ENCODE measurements around the gene PLCD4.

PLCD4 gene

DNA sequence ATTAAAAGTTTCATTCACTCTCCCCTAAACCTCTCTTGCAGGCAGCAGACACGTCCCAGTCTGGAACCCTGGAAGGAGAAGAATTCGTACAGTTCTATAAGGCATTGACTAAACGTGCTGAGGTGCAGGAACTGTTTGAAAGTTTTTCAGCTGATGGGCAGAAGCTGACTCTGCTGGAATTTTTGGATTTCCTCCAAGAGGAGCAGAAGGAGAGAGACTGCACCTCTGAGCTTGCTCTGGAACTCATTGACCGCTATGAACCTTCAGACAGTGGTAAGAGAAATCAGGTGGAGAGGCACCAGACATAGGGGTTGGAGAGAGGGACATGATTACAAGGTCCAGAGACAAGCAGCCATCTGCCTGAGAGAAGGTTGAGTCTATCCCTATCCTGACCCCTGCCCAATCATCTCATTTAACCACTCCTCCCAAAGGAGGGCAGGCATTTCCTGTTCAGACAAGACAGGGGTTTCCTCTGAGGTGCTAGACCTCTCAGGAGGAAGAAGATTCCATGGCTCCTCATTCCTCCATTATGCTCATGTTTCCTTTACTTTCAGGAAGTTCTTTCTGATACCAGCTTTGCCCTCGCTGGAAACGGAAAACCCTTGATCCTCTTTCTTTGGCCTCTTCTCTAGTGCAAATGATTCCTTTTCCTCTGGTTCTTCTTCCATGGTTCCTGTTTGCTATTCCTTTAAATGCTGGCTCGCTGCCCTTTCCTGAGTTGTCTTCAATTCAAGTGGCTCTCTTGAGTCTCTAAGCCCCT lies 15.1 kb downstream of the PLCD4 start:
- DNase-seq, result no peak

GRCh38 chr2:218623366-218623705 lies 15.6 kb downstream of the PLCD4 start:
- DNase-seq, result no peak

DNA sequence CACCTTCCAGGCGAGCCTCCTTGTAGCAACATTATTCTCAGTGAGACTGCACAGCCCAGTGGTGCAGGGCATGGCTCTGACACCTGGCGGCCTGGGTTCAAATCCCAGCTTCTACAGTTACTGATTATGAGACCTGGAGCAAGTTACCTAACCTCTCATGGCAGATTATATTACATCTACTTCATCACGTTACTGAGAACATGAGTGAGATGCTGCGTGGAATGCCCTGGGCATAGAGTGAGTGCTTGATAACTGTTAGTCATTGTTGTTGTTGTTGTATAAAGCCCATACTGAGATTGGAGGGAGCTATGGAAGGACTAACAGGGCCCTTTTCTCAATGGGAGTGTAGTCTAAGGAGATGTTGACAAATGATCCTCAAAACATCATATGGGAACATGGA lies 18.7 kb downstream of the PLCD4 start:
- DNase-seq, result no peak

GRCh38 chr2:218627939-218628338 lies 20.2 kb downstream of the PLCD4 start:
- no peak for DNase-seq

DNA sequence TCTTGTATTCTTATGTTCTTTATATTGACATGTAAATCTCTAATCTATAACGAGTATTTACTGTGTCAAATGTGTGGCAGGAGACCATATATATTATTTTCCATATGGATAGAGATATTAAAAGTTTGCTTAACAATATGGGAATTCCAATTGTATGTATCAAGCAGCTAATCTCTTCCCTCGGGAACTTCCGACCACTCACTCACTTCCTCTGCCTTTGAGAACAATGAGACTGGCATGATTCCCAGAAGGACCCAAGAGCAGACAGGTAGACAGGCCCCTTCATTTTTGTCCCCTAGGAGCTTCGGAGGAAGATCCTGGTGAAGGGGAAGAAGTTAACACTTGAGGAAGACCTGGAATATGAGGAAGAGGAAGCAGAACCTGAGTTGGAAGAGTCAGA lies 24.1 kb downstream of the PLCD4 start:
- no peak for DNase-seq

- no peak for DNase-seq
Measured at GRCh38 chr2:218635719-218636118, 28.0 kb downstream of the PLCD4 start.

GRCh38 chr2:218638372-218638771 lies 30.7 kb downstream of the PLCD4 start:
- no peak for DNase-seq

DNA sequence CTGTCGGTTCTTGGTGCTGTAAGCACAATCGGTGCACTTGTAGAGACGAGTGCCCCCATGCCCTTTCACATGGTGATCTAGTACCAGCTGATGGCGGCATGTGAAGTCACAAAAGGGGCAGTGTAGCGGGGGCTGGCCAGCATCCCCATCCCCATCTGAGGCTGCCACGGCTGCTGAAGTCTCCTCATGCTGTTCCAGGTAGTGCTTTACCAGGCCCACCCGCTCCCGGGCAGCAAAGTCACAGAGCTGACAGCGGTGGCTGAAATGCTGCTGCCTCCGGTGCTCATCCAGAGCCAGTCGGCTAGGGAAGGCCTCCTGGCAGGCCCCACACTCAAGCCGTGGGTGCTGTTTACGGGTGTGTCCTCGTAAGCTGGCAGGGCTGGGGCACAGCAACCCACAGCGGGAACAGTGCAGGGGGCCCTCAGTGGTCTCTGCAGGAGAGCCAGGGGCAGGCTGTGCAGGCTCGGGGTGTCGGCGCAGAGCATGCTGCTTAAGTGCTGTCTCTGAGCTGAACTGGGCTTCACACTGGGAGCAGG lies 34.5 kb downstream of the PLCD4 start:
- no peak for DNase-seq

- DNase-seq, result no peak
Measured at GRCh38 chr2:218642786-218643185, 35.1 kb downstream of the PLCD4 start.

DNA sequence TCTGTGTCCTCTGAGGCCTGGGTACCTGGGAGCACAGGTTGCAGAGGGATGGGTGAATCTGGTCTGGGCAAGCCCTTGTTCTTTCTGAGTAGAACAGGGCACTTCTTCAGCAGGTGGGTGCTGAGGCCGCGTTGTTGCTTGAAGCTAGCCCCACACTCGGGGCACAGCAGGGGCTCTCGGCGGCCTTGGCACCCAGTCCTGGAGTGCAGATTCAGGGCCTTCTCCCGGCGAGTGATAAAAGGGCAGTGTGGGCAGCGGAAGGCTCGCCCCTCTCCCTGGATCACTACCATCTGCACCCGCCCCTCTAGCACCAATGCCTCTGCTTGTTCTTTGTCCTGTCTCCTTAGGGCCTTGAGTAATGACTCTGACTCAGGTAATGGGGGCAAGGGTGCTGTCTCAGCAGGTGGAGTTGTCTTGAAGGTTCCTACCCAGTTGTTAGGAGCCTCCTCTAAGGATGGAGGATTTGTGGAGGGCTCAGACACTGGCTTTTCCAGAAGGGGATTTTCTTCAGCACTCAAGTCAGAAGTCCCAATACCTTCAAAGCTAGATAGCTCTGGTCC lies 36.1 kb downstream of the PLCD4 start:
- DNase-seq, result no peak

DNA sequence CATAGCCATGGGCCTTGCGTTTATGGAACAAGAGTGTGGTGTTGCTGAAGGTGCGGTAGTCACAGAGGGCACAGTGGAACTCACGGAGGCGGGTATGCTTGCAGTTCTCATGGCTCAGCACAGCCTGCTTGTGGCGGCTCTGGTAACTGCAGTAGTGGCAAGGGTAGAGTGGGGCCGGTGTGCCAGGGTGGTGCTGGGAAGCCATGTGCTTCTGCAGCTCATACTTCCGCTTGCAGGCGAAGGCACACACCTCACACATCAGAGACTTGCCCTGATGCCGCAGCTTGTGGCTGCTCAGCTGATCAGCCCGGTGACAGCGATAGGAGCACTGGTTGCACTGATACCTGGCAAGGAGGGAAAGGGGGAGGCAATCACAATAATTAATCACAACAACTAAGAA lies 37.0 kb downstream of the PLCD4 start:
- no peak for DNase-seq

GRCh38 chr2:218645126-218645525 lies 37.4 kb downstream of the PLCD4 start:
- DNase-seq, result no peak

GRCh38 chr2:218648088-218648786 lies 40.5 kb downstream of the PLCD4 start:
- no peak for DNase-seq

- DNase-seq, result no peak
Measured at GRCh38 chr2:218648787-218649100, 41.0 kb downstream of the PLCD4 start.

DNA sequence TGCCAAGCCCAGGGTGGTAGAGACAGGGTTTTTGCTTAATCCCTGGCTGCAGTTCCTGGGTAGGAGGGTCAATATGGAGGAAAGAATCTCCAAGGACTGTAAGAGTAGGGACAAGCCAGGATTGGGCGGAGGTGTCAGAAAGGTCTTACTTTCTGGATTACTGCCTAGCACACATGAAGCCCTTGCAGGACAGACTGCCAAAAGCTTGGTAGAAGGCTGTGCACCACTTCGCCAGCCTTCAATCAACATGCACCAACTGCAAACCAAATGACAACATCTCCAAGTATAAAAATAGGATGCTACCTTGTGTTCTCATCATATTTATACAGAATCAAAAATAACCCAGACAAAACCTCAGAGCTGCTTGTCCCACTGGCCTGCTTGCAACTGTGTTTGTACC lies 48.1 kb downstream of the PLCD4 start:
- DNase-seq, result no peak

GRCh38 chr2:218658671-218659257 lies 51.1 kb downstream of the PLCD4 start:
- no peak for DNase-seq

GRCh38 chr2:218659258-218659987 lies 51.7 kb downstream of the PLCD4 start, which contains the start of the genes BCS1L and ZNF142:
Gene BCS1L, plus strand, starts transcription at chr2:218659683. Its CDS starts 1,305 bp downstream, at chr2:218660988.
Gene ZNF142, minus strand, starts transcription at chr2:218659623. Its CDS starts 3,194 bp downstream, at chr2:218656429.
- peak; percentile 42 for DNase-seq

DNA sequence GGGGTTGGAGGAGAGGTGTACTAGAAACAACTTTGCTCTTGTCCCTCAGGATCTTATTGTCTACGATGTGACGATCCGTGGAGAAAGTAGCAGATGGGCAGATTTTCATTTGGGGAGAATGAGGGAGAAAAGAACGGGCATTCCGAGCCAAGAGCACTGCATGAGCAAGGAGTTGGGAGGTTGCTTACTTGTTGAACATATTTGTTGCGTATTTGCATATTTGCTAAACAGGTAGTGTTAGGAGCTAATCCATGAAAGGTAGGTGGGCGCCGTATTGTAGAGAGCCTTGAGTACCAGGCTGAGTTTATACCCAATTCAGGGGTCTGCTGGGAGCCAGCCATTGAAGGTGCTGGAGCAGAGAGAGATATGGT lies 52.3 kb downstream of the PLCD4 start:
- DNase-seq, result no peak

GRCh38 chr2:218662377-218662776 lies 54.7 kb downstream of the PLCD4 start:
- no peak for DNase-seq

DNA sequence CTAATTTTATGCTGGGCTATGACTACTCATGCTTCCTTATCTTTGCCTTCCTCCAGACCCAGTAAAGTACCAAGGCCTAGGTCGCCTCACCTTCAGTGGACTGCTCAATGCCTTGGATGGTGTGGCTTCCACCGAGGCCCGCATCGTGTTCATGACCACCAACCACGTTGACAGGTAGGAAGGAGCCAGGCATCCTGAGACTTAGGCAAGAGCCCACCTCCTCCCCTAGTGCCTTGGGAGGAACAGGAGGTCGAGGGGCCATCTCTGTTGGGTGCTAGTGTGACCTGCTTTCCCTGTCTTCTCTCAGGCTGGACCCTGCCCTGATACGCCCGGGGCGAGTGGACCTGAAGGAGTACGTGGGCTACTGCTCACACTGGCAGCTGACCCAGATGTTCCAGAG lies 55.1 kb downstream of the PLCD4 start:
- DNase-seq, result no peak

GRCh38 chr2:218663901-218664300 lies 56.2 kb downstream of the PLCD4 start:
- DNase-seq, result no peak

DNA sequence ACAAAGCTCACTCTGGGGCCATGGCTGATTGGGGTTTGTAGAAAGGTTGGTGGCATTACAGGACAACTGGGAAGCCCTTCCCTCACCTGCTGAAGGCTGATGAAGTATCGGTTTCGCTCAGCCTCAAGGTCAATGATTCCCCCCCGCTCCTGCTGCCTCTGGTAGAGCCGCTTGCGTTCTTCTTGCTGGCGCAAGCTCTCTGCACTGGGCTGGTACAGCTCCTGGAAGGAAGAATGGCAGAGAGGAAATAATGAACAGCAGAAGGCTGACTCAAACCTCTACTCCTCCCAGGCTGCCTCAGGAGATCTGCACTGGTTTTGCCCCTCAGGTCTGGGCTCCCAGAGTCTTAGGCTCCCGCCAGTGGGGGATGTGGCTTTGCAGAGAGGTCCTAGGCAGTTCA lies 57.0 kb downstream of the PLCD4 start:
- DNase-seq, result no peak

DNA sequence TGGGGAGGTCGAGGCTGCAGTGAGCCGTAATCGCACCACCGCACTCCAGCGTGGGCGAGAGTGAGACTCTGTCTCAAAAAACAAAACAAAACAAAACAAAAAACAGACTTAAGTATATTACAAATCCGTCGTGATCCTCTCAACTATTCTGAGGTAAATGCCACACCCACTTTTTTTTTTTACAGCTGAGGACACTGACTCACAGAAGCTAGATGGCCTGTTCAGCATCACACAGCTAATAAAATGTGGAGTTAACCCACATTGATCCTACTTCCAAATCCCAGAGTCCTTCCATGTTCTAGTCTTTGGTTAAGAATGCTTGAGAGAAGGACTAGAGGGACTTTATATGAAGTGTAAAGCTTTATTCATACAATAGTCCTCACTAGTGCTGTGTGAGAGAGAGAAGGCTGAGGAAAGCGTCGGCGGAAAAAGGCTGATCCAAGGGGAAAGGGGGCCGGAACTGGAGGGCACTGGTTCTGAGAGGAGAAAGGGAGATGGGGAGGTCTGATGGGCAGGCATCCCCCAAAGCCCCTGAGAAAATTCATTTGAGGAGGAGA lies 63.5 kb downstream of the PLCD4 start:
- DNase-seq, result no peak
